ENCODE data around the gene CD247.

The CD247 gene

GRCh38 chr1:167518331-167518700 is at the start of gene CD247:
Gene CD247, minus strand, starts transcription at chr1:167518529. Its CDS starts 64 bp downstream, at chr1:167518465.
- in situ Hi-C loops (cut with HindIII; ENCODE audit: low sequenced_read_pairs), result no loop called here
- no peak within 1 kb of the TSS for H3K4me3 ChIP-seq (ENCODE audit: low read depth, low read length)
- no peak for DNase-seq (ENCODE audit: low read depth, low spot score)
- no peak for TF ChIP-seq CTCF (IDR thresholded peaks at IDR 0.05; ENCODE audit: low read depth, low read length)

GRCh38 chr1:167567663-167568062 is 49.3 kb upstream of the CD247 start:
- TF ChIP-seq CTCF (IDR thresholded peaks at IDR 0.05; ENCODE audit: low read depth, low read length), result no peak

GRCh38 chr1:167566766-167567165 is 48.4 kb upstream of the CD247 start:
- no peak for DNase-seq (ENCODE audit: low read depth, low spot score)
- H3K4me3 ChIP-seq (ENCODE audit: low read depth, low read length), result no peak overlapping the region
- in situ Hi-C loops (cut with HindIII; ENCODE audit: low sequenced_read_pairs), result no loop called here
- TF ChIP-seq CTCF (IDR thresholded peaks at IDR 0.05; ENCODE audit: low read depth, low read length), result no peak

More at GRCh38 chr1:167567663-167568062, 49.3 kb upstream of the CD247 start:
- DNase-seq (ENCODE audit: low read depth, low spot score), result no peak
- H3K4me3 ChIP-seq (ENCODE audit: low read depth, low read length), result no peak overlapping the region
- in situ Hi-C loops (cut with HindIII; ENCODE audit: low sequenced_read_pairs), result no loop called here

- no peak for DNase-seq (ENCODE audit: low read depth, low spot score)
- in situ Hi-C loops (cut with HindIII; ENCODE audit: low sequenced_read_pairs), result no loop called here
- H3K4me3 ChIP-seq (ENCODE audit: low read depth, low read length), result no peak overlapping the region
- no peak for TF ChIP-seq CTCF (IDR thresholded peaks at IDR 0.05; ENCODE audit: low read depth, low read length)
These were observed 47.6 kb upstream of the CD247 start for GRCh38 chr1:167565922-167566321.

- no peak for TF ChIP-seq CTCF (IDR thresholded peaks at IDR 0.05; ENCODE audit: low read depth, low read length)
- in situ Hi-C loops (cut with HindIII; ENCODE audit: low sequenced_read_pairs), result no loop called here
- H3K4me3 ChIP-seq (ENCODE audit: low read depth, low read length), result no peak overlapping the region
- no peak for DNase-seq (ENCODE audit: low read depth, low spot score)
These were observed 46.4 kb upstream of the CD247 start for GRCh38 chr1:167564612-167565270.

GRCh38 chr1:167563579-167564246 is 45.4 kb upstream of the CD247 start:
- no peak for DNase-seq (ENCODE audit: low read depth, low spot score)
- no peak overlapping the region for H3K4me3 ChIP-seq (ENCODE audit: low read depth, low read length)
- in situ Hi-C loops (cut with HindIII; ENCODE audit: low sequenced_read_pairs), result no loop called here
- no peak for TF ChIP-seq CTCF (IDR thresholded peaks at IDR 0.05; ENCODE audit: low read depth, low read length)

Data from astrocyte of the spinal cord (primary cell).